Gastroesophageal sphincter (tissue), 4 donors: Measurements from ENCODE around the gene CEP170B. TPM values are rescaled to one million over a fixed set of nuclear protein-coding genes. Genes with fewer than 3 reads are reported as not detected.

Source experiments
- ATAC-seq: fragments of 150-250 bp; one replicate; pipeline ENCODE4 v1.9.1; 2016; ENCODE audit warnings: mild to moderate bottlenecking, moderate library complexity
- H3K27ac ChIP-seq, 4 donors: fragments of 200-600 bp; sonication (generic) in 3 of 4; 1 replicate in 3 of 4; 2 replicates in 1 of 4; pipeline ENCODE4 v1.5.1; 2016 to 2019
- H3K27me3 ChIP-seq: fragments of 200-600 bp; sonication (generic); one replicate; pipeline ENCODE4 v1.5.1; 2019
- H3K36me3 ChIP-seq, 2 donors: fragments of 200-600 bp; sonication (generic); one replicate each; pipeline ENCODE4 v1.5.1; 2019; ENCODE audit warnings: control low read depth in 1 of 2
- H3K4me1 ChIP-seq, 3 donors: fragments of 200-600 bp; sonication (generic); 1 replicate in 2 of 3; 2 replicates in 1 of 3; pipeline ENCODE4 v1.5.1; 2016 to 2019; ENCODE audit warnings: control low read depth in 2 of 3
- H3K4me3 ChIP-seq, 2 donors: fragments of 200-600 bp; sonication (generic); one replicate each; pipeline ENCODE4 v1.5.1; 2019; ENCODE audit warnings: mild to moderate bottlenecking in 1 of 2, moderate library complexity in 1 of 2
- H3K9me3 ChIP-seq, 3 donors: fragments of 200-600 bp; sonication (generic); one replicate each; pipeline ENCODE4 v1.5.1; 2017 to 2019; ENCODE audit warnings: control low read depth in 2 of 3
- EP300 ChIP-seq: sonication (generic); formaldehyde crosslinking; IDR thresholded peaks from one replicate; pipeline ENCODE4 v1.6.1; 2017; ENCODE audit warnings: antibody characterized with exemption, mild to moderate bottlenecking
- POLR2A ChIP-seq, 2 donors: fragments of 450-650 bp; IDR thresholded peaks; one replicate each; pipeline ENCODE4 v1.6.1; 2017; ENCODE audit warnings: antibody characterized with exemption in 2 of 2, mild to moderate bottlenecking in 2 of 2, moderate library complexity in 1 of 2
- POLR2AphosphoS5 ChIP-seq: sonication (generic); formaldehyde crosslinking; IDR thresholded peaks from one replicate; pipeline ENCODE4 v1.6.1; 2017; ENCODE audit warnings: antibody characterized with exemption
- WGBS, 2 donors: methylation state at CpG; one replicate each; pipeline ENCODE4 v1.1.5; 2018; ENCODE audit warnings: low coverage in 1 of 2; 5-methylcytosine and 5-hydroxymethylcytosine counted together
- total RNA-seq, 4 donors: library from RNA; depleted of rRNA; stranded (reverse); fragments of >200 nt; gene quantifications; one replicate each; pipeline ENCODE4 v1.1.0, GENCODE V29; 2016
- TF ChIP-seq, protein P1 (sequence below), 4 experiments: fragments of 200-600 bp in 2 of 4; fragments of 450-650 bp in 2 of 4; sonication (generic) in 1 of 4; IDR thresholded peaks; one replicate each; pipeline ENCODE4 v1.5.1; 2017 to 2019; ENCODE audit warnings: antibody characterized with exemption in 4 of 4, mild to moderate bottlenecking in 2 of 4, moderate library complexity in 2 of 4

CEP170B gene
- total RNA-seq, 4 donors from 2014 or later: 18.7 to 64.7 (median 25.5) TPM

DNA sequence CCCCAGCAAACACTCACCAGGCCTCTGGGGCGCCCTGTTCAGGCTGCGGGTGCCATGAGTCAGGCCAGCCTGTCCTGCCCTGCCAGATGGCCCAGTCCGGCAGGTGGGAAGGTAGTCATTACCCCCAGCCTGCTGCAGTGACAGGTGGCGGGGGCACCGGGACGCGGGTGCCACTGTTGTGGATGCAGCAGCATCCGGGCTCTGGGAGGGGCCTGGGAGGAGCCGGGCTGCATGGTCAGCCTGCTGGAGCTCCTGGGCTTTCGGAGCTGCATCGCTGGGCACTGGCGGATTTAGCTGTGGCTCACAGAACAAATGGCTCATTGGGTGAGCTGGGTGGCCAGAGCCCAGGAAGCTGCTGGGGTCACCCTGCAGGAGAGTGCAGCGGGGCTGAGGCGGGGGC lies 13.5 kb downstream of the CEP170B start:
- 100% methylated on average over 1 of the region's 14 CpGs; no CpG with 5 or more reads in 1 of the 2 donors for WGBS, 2 donors
- TF ChIP-seq EP300: no peak
- no peak for TF ChIP-seq POLR2A (IDR thresholded peaks at IDR 0.05)
- no peak for TF ChIP-seq POLR2AphosphoS5
- TF ChIP-seq, protein P1, sequence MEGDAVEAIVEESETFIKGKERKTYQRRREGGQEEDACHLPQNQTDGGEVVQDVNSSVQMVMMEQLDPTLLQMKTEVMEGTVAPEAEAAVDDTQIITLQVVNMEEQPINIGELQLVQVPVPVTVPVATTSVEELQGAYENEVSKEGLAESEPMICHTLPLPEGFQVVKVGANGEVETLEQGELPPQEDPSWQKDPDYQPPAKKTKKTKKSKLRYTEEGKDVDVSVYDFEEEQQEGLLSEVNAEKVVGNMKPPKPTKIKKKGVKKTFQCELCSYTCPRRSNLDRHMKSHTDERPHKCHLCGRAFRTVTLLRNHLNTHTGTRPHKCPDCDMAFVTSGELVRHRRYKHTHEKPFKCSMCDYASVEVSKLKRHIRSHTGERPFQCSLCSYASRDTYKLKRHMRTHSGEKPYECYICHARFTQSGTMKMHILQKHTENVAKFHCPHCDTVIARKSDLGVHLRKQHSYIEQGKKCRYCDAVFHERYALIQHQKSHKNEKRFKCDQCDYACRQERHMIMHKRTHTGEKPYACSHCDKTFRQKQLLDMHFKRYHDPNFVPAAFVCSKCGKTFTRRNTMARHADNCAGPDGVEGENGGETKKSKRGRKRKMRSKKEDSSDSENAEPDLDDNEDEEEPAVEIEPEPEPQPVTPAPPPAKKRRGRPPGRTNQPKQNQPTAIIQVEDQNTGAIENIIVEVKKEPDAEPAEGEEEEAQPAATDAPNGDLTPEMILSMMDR (IDR thresholded peaks at IDR 0.05): no peak
- H3K4me3 ChIP-seq: no peak overlapping the region

DNA sequence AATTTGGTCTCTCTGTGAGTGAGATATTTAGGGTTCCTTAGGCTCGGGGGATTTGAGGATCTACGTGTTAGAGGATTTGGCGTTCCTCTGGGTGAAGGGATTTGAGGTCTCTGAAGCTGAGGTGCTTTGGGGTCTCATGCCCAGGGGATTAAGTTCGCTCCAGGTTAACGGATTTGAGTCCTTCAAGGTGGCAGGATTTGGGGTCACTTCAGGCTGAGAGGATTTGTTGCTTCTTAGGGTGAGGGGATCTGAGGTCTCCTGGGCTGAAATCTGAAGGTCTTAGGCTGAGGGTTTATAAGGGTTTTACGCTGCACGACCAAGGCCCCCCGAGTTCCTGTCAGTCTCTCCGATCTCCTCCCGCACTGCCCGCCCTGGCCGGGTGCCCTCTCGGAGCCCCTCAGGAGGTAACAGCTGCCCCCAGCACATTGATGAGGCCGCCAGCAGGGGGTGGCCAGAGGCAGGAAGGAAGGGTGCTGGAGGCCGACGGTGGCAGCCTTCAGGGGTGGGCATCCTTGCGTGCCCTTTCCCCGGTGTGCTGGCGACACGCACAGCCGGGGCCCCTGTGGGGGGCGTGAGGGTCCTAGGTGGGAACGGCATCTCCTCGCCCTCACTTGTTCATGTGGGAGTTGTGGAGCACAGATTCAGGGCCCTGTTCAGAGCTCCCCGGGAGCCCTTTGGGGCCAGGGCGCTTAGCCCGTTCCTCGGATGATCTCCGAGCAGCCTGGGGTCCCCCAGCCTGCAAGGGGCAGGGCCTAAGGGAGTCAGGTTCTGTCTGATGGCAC lies 14.3 kb downstream of the CEP170B start:
- no peaks in the 10 kb centered on the region for H3K27me3 ChIP-seq
- peaks cover 0 to 80% of the 10 kb centered on the region in 2 donors for H3K36me3 ChIP-seq
- H3K4me1 ChIP-seq: peaks cover 0 to 4% (median 0%) of the 10 kb centered on the region in 3 donors
- no peak overlapping the region for H3K4me3 ChIP-seq
- no peak overlapping the region for H3K27ac ChIP-seq
- WGBS, 2 donors: 89 to 93% methylated on average over 5 to 7 of the region's 29 CpGs
- TF ChIP-seq POLR2AphosphoS5 (no peak), POLR2A (IDR thresholded peaks at IDR 0.05) (no peak), EP300 (no peak)
- TF ChIP-seq, protein P1 (IDR thresholded peaks at IDR 0.05): no peak
- no peaks in the 10 kb centered on the region for H3K9me3 ChIP-seq
- no peak for ATAC-seq

More for the DNA sequence above, 13.5 kb downstream of the CEP170B start:
- ATAC-seq: no peak
- no peaks in the 10 kb centered on the region for H3K27me3 ChIP-seq
- H3K27ac ChIP-seq: no peak overlapping the region
- peaks cover 0 to 72% of the 10 kb centered on the region in 2 donors for H3K36me3 ChIP-seq
- H3K4me1 ChIP-seq: peaks cover 0 to 7% (median 0%) of the 10 kb centered on the region in 3 donors
- no peaks in the 10 kb centered on the region for H3K9me3 ChIP-seq

DNA sequence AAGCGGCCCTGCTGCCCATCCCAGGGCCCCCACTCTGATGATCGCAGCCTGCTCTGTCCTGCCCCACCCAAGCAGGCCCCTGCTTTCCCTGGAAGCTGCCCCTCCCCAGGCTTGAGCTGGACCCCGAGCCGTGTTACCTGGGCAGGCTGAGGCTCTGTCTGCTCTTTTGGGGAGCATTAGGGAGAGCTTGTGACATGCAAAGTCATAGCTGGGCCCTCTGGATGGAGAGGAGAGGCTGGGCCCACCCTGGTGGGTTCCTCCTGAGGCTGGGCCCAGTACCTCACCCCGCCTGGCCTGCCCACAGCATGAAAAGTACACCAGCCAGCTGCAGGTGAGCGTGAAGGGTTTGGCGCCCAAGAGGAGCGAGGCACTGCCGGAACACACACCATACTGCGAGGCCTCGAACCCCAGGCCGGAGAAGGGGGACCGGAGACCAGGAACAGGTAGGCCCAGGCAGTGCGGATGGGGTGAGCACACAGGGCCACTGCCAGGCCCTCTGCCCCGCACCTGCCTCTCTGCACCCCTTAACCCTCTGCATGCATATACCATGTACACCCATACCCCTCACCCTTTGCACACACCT lies 15.0 kb downstream of the CEP170B start:
- Histone ChIP-seq H3K36me3 (peaks cover 0 to 83% of the 10 kb centered on the region in 2 donors), H3K9me3 (no peaks in the 10 kb centered on the region), H3K4me3 (no peak overlapping the region), H3K27me3 (no peaks in the 10 kb centered on the region), H3K4me1 (no peaks in the 10 kb centered on the region), H3K27ac (no peak overlapping the region)
- no peak for ATAC-seq
- TF ChIP-seq POLR2A (IDR thresholded peaks at IDR 0.05) (no peak), POLR2AphosphoS5 (no peak), EP300 (no peak)
- TF ChIP-seq, protein P1 (IDR thresholded peaks at IDR 0.05): no peak
- 50 to 80% methylated on average over 1 of the region's 15 CpGs for WGBS, 2 donors

DNA sequence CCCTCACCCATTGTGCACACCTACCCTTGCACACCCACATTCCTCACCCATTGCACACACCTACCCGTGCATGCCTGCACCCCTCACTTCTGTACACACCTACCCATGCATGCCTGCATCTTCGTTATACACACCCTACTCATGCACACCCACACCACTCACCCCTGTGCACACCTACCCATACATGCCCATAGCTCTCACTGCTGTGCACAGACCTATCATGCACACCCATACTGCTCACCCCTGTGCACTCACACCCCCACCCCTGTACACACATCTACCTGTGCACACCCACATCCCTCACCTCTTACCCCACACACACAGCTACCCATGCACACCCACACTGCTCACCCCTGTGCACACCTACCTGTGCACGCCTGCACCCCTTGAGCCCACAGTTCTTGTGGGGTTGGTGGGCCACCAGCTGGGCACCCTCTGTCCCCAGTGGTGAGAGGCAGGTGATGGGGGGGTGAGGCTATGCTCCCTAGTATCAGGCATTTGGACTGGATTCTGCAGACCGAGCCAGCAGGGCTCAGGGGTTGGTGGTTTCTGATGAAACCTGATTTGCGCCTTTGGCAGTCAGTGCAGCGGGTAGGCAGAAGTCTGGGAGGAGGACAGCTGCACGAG lies 15.6 kb downstream of the CEP170B start:
- no peaks in the 10 kb centered on the region for H3K9me3 ChIP-seq
- TF ChIP-seq, protein P1 (IDR thresholded peaks at IDR 0.05): no peak
- TF ChIP-seq POLR2AphosphoS5: no peak
- TF ChIP-seq POLR2A (IDR thresholded peaks at IDR 0.05): no peak
- no peak for TF ChIP-seq EP300
- no peak overlapping the region for H3K4me3 ChIP-seq
- no peak overlapping the region for H3K27ac ChIP-seq
- ATAC-seq: no peak
- H3K27me3 ChIP-seq: no peaks in the 10 kb centered on the region
- 70 to 76% methylated on average over 3 to 5 of the region's 7 CpGs for WGBS, 2 donors
- no peaks in the 10 kb centered on the region for H3K4me1 ChIP-seq
- peaks cover 0 to 89% of the 10 kb centered on the region in 2 donors for H3K36me3 ChIP-seq
